Peyer's patch (tissue), 4 donors: ENCODE results near the gene IFNG-AS1. TPM values are rescaled to one million over a fixed set of nuclear protein-coding genes. Genes with fewer than 3 reads are reported as not detected.

ENCODE experiments used
- DNase-seq, 3 donors: peaks; one replicate each; pipeline ENCODE4 v3.0.0-alpha.2; 2017 to 2019
- H3K27ac ChIP-seq, 4 donors: fragments of 200-600 bp; sonication (generic); one replicate each; pipeline ENCODE4 v1.5.1; 2016 to 2019
- H3K27me3 ChIP-seq, 2 donors: fragments of 200-600 bp; sonication (generic); one replicate each; pipeline ENCODE4 v1.5.1; 2019
- H3K36me3 ChIP-seq, 3 donors: fragments of 200-600 bp; sonication (generic); one replicate each; pipeline ENCODE4 v1.5.1; 2016 to 2019
- H3K4me1 ChIP-seq, 4 donors: fragments of 200-600 bp; sonication (generic); one replicate each; pipeline ENCODE4 v1.5.1; 2016 to 2019
- H3K4me3 ChIP-seq, 4 donors: fragments of 200-600 bp; sonication (generic); 1 replicate in 3 of 4; 2 replicates in 1 of 4; pipeline ENCODE4 v1.5.1; 2016 to 2019; ENCODE audit warnings: mild to moderate bottlenecking in 1 of 4
- H3K9me3 ChIP-seq, 4 donors: fragments of 200-600 bp; sonication (generic); one replicate each; pipeline ENCODE4 v1.5.1; 2016 to 2019; ENCODE audit warnings: mild to moderate bottlenecking in 1 of 4
- CTCF ChIP-seq, 6 experiments: fragments of 450-650 bp in 4 of 6; fragments of 200-600 bp in 2 of 6; sonication (generic) in 1 of 6; IDR thresholded peaks; one replicate each; pipeline ENCODE4 v1.5.1; 2017 to 2019; ENCODE audit warnings: antibody characterized with exemption in 6 of 6, mild to moderate bottlenecking in 3 of 6, moderate library complexity in 1 of 6
- POLR2A ChIP-seq, 2 donors: fragments of 450-650 bp; IDR thresholded peaks; one replicate each; pipeline ENCODE4 v1.5.1; 2017; ENCODE audit warnings: antibody characterized with exemption in 2 of 2, mild to moderate bottlenecking in 2 of 2, moderate library complexity in 2 of 2
- total RNA-seq, 4 donors: library from RNA; depleted of rRNA; stranded (reverse); fragments of >200 nt; gene quantifications; one replicate each; pipeline ENCODE4 v1.1.0, GENCODE V29; 2016

Gene IFNG-AS1
- total RNA-seq, 4 donors from 2014 or later = 1.5 to 4.1 TPM; not detected in 2

- no peaks in the 10 kb centered on the region for H3K27me3 ChIP-seq
- H3K4me3 ChIP-seq = no peak overlapping the region
- DNase-seq = no peak
- H3K36me3 ChIP-seq = no peaks in the 10 kb centered on the region
- TF ChIP-seq POLR2A (IDR thresholded peaks at IDR 0.05) (no peak), CTCF (IDR thresholded peaks at IDR 0.05) (no peak)
- H3K4me1 ChIP-seq = peaks cover 0 to 11% (median 0%) of the 10 kb centered on the region in 4 donors
- H3K27ac ChIP-seq = peak overlapping the region in 1 of 4 donors; percentile 50
- H3K9me3 ChIP-seq = no peaks in the 10 kb centered on the region
Observed at GRCh38 chr12:68011882-68012207, 22.6 kb downstream of the IFNG-AS1 start.

- TF ChIP-seq CTCF (IDR thresholded peaks at IDR 0.05) (no peak), POLR2A (IDR thresholded peaks at IDR 0.05) (no peak)
- no peak for DNase-seq
- H3K27ac ChIP-seq = peak overlapping the region in 1 of 4 donors; percentile 50
- no peaks in the 10 kb centered on the region for H3K9me3 ChIP-seq
- no peak overlapping the region for H3K4me3 ChIP-seq
- no peaks in the 10 kb centered on the region for H3K36me3 ChIP-seq
- peaks cover 0 to 11% (median 0%) of the 10 kb centered on the region in 4 donors for H3K4me1 ChIP-seq
- H3K27me3 ChIP-seq = no peaks in the 10 kb centered on the region
Observed at GRCh38 chr12:68012712-68013111, 23.5 kb downstream of the IFNG-AS1 start.

- no peak overlapping the region for H3K4me3 ChIP-seq
- TF ChIP-seq POLR2A (IDR thresholded peaks at IDR 0.05) (no peak), CTCF (IDR thresholded peaks at IDR 0.05) (no peak)
- no peaks in the 10 kb centered on the region for H3K27me3 ChIP-seq
- DNase-seq = no peak
- no peaks in the 10 kb centered on the region for H3K36me3 ChIP-seq
- no peak overlapping the region for H3K27ac ChIP-seq
- H3K9me3 ChIP-seq = no peaks in the 10 kb centered on the region
- H3K4me1 ChIP-seq = peaks cover 0 to 11% (median 0%) of the 10 kb centered on the region in 4 donors
Observed at GRCh38 chr12:68013181-68013580, 23.9 kb downstream of the IFNG-AS1 start.

GRCh38 chr12:68016136-68016535 lies 26.9 kb downstream of the IFNG-AS1 start:
- H3K4me1 ChIP-seq = peaks cover 0 to 11% (median 0%) of the 10 kb centered on the region in 4 donors
- no peak overlapping the region for H3K4me3 ChIP-seq
- H3K27ac ChIP-seq = no peak overlapping the region
- no peaks in the 10 kb centered on the region for H3K9me3 ChIP-seq
- no peak for TF ChIP-seq CTCF (IDR thresholded peaks at IDR 0.05)
- no peak for TF ChIP-seq POLR2A (IDR thresholded peaks at IDR 0.05)
- no peak for DNase-seq
- H3K36me3 ChIP-seq = no peaks in the 10 kb centered on the region
- no peaks in the 10 kb centered on the region for H3K27me3 ChIP-seq

- no peak for TF ChIP-seq CTCF (IDR thresholded peaks at IDR 0.05)
- TF ChIP-seq POLR2A (IDR thresholded peaks at IDR 0.05) = no peak
- Histone ChIP-seq H3K4me3 (no peak overlapping the region), H3K4me1 (no peaks in the 10 kb centered on the region), H3K9me3 (no peaks in the 10 kb centered on the region), H3K27me3 (no peaks in the 10 kb centered on the region), H3K27ac (no peak overlapping the region), H3K36me3 (no peaks in the 10 kb centered on the region)
- DNase-seq = no peak
Observed at GRCh38 chr12:68018315-68018714, 29.1 kb downstream of the IFNG-AS1 start.

GRCh38 chr12:68020049-68020448 lies 30.8 kb downstream of the IFNG-AS1 start:
- H3K36me3 ChIP-seq = no peaks in the 10 kb centered on the region
- H3K9me3 ChIP-seq = no peaks in the 10 kb centered on the region
- no peak for DNase-seq
- no peak overlapping the region for H3K4me3 ChIP-seq
- H3K4me1 ChIP-seq = no peaks in the 10 kb centered on the region
- H3K27ac ChIP-seq = no peak overlapping the region
- H3K27me3 ChIP-seq = no peaks in the 10 kb centered on the region
- TF ChIP-seq CTCF (IDR thresholded peaks at IDR 0.05) (no peak), POLR2A (IDR thresholded peaks at IDR 0.05) (no peak)
